HEK293 (cell line): ENCODE results near the gene SMIM24.
A peak's percentile ranks its signal among the peaks of the same experiment; 100 is the strongest.

Source experiments
- CTCF ChIA-PET: fragments of 350-600 bp; formaldehyde crosslinking; extraction: SDS; loops from one replicate; lab custom pipeline; 2021; ENCODE audit warnings: antibody characterized with exemption; lab: Yijun Ruan, JAX
- POLR2A ChIA-PET: fragments of 300-600 bp; formaldehyde crosslinking; extraction: SDS; loops from one replicate; lab custom pipeline; 2020; ENCODE audit warnings: antibody characterized with exemption, inconsistent platforms; lab: Yijun Ruan, JAX
- H3K27ac ChIP-seq: fragments of 200-500 bp; sonication (Bioruptor generic); 2 replicates; pipeline ENCODE4 v1.5.1; 2014; ENCODE audit warnings: low read depth, low read length, control low read depth, inconsistent platforms; ENCODE audit errors: extremely low read depth
- H3K36me3 ChIP-seq, 2 experiments: fragments of 200-500 bp in 1 of 2; sonication (Bioruptor generic) in 1 of 2; 1 replicate in 1 of 2; 2 replicates in 1 of 2; pipeline ENCODE4 v1.5.1; 2014 to 2017; ENCODE audit warnings: inconsistent platforms in 2 of 2, low read length in 2 of 2; ENCODE audit not compliant: control insufficient read depth in 2 of 2, insufficient read depth in 1 of 2
- H3K4me1 ChIP-seq: fragments of 200-500 bp; sonication (Bioruptor generic); 2 replicates; pipeline ENCODE4 v1.5.1; 2014; ENCODE audit warnings: mild to moderate bottlenecking, low read length, inconsistent platforms; ENCODE audit not compliant: control insufficient read depth, insufficient read depth
- H3K4me3 ChIP-seq: 2 replicates; pipeline ENCODE4 v1.5.1; 2011; ENCODE audit warnings: low read depth, mild to moderate bottlenecking, control low read depth, low read length, moderate library complexity
- H3K9me3 ChIP-seq: fragments of 200-500 bp; sonication (Bioruptor generic); 2 replicates; pipeline ENCODE4 v1.5.1; 2014; ENCODE audit warnings: low read depth, low read length, inconsistent platforms; ENCODE audit not compliant: control insufficient read depth, insufficient read depth
- EGR2 ChIP-seq: fragments of 450-650 bp; formaldehyde crosslinking; IDR thresholded peaks from 2 replicates; pipeline ENCODE4 v1.5.1; 2016; ENCODE audit warnings: low read depth, missing biosample characterization, missing genetic modification characterization
- GLI4 ChIP-seq: fragments of 450-650 bp; formaldehyde crosslinking; IDR thresholded peaks from 2 replicates; pipeline ENCODE4 v1.5.1; 2016; ENCODE audit warnings: missing biosample characterization, missing genetic modification characterization
- GLIS2 ChIP-seq: fragments of 450-650 bp; formaldehyde crosslinking; IDR thresholded peaks from 2 replicates; pipeline ENCODE4 v1.5.1; 2016; ENCODE audit warnings: missing biosample characterization, missing genetic modification characterization
- KLF10 ChIP-seq: fragments of 450-650 bp; IDR thresholded peaks from 2 replicates; pipeline ENCODE4 v1.5.1; 2018; ENCODE audit warnings: missing biosample characterization, mild to moderate bottlenecking, missing genetic modification characterization
- KLF8 ChIP-seq: fragments of 450-650 bp; formaldehyde crosslinking; IDR thresholded peaks from 2 replicates; pipeline ENCODE4 v1.5.1; 2016; ENCODE audit warnings: missing biosample characterization, missing genetic modification characterization
- SETDB1 ChIP-seq: IDR thresholded peaks from one replicate; pipeline ENCODE4 v1.6.1; 2017; ENCODE audit warnings: mild to moderate bottlenecking, low read length, moderate library complexity, mixed read lengths; ENCODE audit not compliant: insufficient read length
- SP7 ChIP-seq: fragments of 450-650 bp; formaldehyde crosslinking; IDR thresholded peaks from 2 replicates; pipeline ENCODE4 v1.5.1; 2016; ENCODE audit warnings: missing biosample characterization, missing genetic modification characterization
- YY2 ChIP-seq: fragments of 450-650 bp; formaldehyde crosslinking; IDR thresholded peaks from 2 replicates; pipeline ENCODE4 v1.5.1; 2016; ENCODE audit warnings: missing biosample characterization, missing genetic modification characterization
- ZBTB17 ChIP-seq: fragments of 450-650 bp; formaldehyde crosslinking; IDR thresholded peaks from 2 replicates; pipeline ENCODE4 v1.5.1; 2016; ENCODE audit warnings: missing biosample characterization, missing genetic modification characterization
- ZNF114 ChIP-seq: fragments of 450-650 bp; formaldehyde crosslinking; IDR thresholded peaks from 2 replicates; pipeline ENCODE4 v1.5.0; 2017; ENCODE audit warnings: missing biosample characterization, missing genetic modification characterization
- ZNF140 ChIP-seq: fragments of 450-650 bp; formaldehyde crosslinking; IDR thresholded peaks from 2 replicates; pipeline ENCODE4 v1.5.1; 2016; ENCODE audit warnings: missing biosample characterization, missing genetic modification characterization
- ZNF184 ChIP-seq: fragments of 450-650 bp; IDR thresholded peaks from 2 replicates; pipeline ENCODE4 v1.5.1; 2018; ENCODE audit warnings: missing biosample characterization, mild to moderate bottlenecking, missing genetic modification characterization
- ZNF211 ChIP-seq: fragments of 450-650 bp; formaldehyde crosslinking; IDR thresholded peaks from 2 replicates; pipeline ENCODE4 v1.5.1; 2016; ENCODE audit warnings: low read depth, missing biosample characterization, missing genetic modification characterization
- ZNF248 ChIP-seq: fragments of 450-650 bp; formaldehyde crosslinking; IDR thresholded peaks from 2 replicates; pipeline ENCODE4 v1.5.1; 2017; ENCODE audit warnings: missing biosample characterization, missing genetic modification characterization
- ZNF341 ChIP-seq: fragments of 450-650 bp; formaldehyde crosslinking; IDR thresholded peaks from 2 replicates; pipeline ENCODE4; 2016; ENCODE audit warnings: low read depth, missing biosample characterization, missing genetic modification characterization
- ZNF473 ChIP-seq: fragments of 450-650 bp; formaldehyde crosslinking; IDR thresholded peaks from 2 replicates; pipeline ENCODE4 v1.5.1; 2017; ENCODE audit warnings: missing biosample characterization, missing genetic modification characterization
- ZNF501 ChIP-seq: fragments of 450-650 bp; formaldehyde crosslinking; IDR thresholded peaks from 2 replicates; pipeline ENCODE4 v1.5.1; 2016; ENCODE audit warnings: missing biosample characterization, missing genetic modification characterization
- ZNF560 ChIP-seq: fragments of 450-650 bp; formaldehyde crosslinking; IDR thresholded peaks from 2 replicates; pipeline ENCODE4 v1.5.1; 2017; ENCODE audit warnings: missing biosample characterization, missing genetic modification characterization, borderline replicate concordance
- ZNF664 ChIP-seq: fragments of 450-650 bp; formaldehyde crosslinking; IDR thresholded peaks from 2 replicates; pipeline ENCODE4 v1.5.1; 2016; ENCODE audit warnings: missing biosample characterization, missing genetic modification characterization
- ZNF701 ChIP-seq: fragments of 450-650 bp; formaldehyde crosslinking; IDR thresholded peaks from 2 replicates; pipeline ENCODE4 v1.5.1; 2016; ENCODE audit warnings: missing biosample characterization, missing genetic modification characterization
- ZNF791 ChIP-seq: fragments of 450-650 bp; formaldehyde crosslinking; IDR thresholded peaks from 2 replicates; pipeline ENCODE4 v1.5.1; 2016; ENCODE audit warnings: missing biosample characterization, missing genetic modification characterization
- ZSCAN16 ChIP-seq: fragments of 450-650 bp; formaldehyde crosslinking; IDR thresholded peaks from 2 replicates; pipeline ENCODE4 v1.5.1; 2016; ENCODE audit warnings: missing biosample characterization, missing genetic modification characterization
- ZSCAN30 ChIP-seq: fragments of 450-650 bp; IDR thresholded peaks from 2 replicates; pipeline ENCODE4 v1.5.1; 2018; ENCODE audit warnings: missing biosample characterization, mild to moderate bottlenecking, missing genetic modification characterization, moderate library complexity
- ZXDB ChIP-seq: fragments of 450-650 bp; formaldehyde crosslinking; IDR thresholded peaks from 2 replicates; pipeline ENCODE4 v1.5.1; 2016; ENCODE audit warnings: missing biosample characterization, missing genetic modification characterization
- TF ChIP-seq, protein P1 (sequence below): fragments of 450-650 bp; IDR thresholded peaks from 2 replicates; pipeline ENCODE4 v1.5.1; 2018; ENCODE audit warnings: missing biosample characterization, missing genetic modification characterization
- TF ChIP-seq, protein P2 (sequence below): fragments of 450-650 bp; formaldehyde crosslinking; conservative IDR thresholded peaks from 2 replicates; pipeline ENCODE4 v1.5.1; 2016; ENCODE audit warnings: low read depth, missing biosample characterization, missing genetic modification characterization
- TF ChIP-seq, protein P3 (sequence below): fragments of 450-650 bp; formaldehyde crosslinking; IDR thresholded peaks from 2 replicates; pipeline ENCODE4 v1.5.1; 2016; ENCODE audit warnings: missing biosample characterization, missing genetic modification characterization, low read depth

Gene SMIM24

DNA sequence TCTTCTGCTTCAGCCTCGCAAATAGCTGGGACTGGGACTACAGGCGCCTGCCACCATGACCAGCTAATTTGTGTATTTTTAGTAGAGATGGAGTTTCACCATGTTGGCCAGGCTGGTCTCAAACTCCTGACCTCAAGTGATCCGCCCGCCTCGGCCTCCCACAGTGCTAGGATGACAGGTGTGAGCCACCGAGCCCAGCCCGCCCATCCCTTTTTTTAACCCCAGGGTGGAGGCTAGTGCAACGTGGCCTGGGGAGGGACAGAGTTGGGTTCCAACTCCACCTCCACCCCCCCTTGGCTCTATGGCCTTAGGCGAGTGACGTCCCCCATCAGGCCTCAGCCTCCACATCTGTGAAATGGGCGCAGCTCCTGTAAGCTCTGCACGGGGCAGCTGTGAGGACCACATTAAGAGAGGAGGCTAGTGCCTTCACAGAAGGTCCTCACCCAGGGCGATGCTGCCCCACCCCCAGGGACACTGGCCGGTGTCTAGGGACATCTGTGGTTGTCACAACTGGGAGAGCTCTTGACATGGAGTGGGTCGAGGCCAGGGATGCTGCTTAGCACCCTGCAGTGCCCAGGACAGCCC, 37.7 kb downstream of the SMIM24 start:
- CTCF ChIA-PET: interaction anchor here (0.7 to 0.9 kb wide), 2 partner anchors 13 kb away, joined by 4 to 6 read pairs; no protein-coding TSS in a partner anchor
- TF ChIP-seq ZNF501 (tag by site-specific recombination) (no peak), ZNF791 (no peak), ZNF560 (tag by site-specific recombination) (no peak), ZNF211 (tag by site-specific recombination) (no peak), GLIS2 (tag by site-specific recombination) (no peak), ZNF140 (no peak), SETDB1 (no peak), ZNF701 (tag by site-specific recombination) (no peak), GLI4 (tag by site-specific recombination) (no peak), YY2 (tag by site-specific recombination) (no peak), ZBTB17 (tag by site-specific recombination) (no peak), ZNF664 (tag by site-specific recombination) (no peak), ZNF248 (no peak), SP7 (no peak), ZNF184 (tag by site-specific recombination) (no peak), ZSCAN16 (tag by site-specific recombination) (no peak), KLF10 (no peak)
- TF ChIP-seq, protein P1, sequence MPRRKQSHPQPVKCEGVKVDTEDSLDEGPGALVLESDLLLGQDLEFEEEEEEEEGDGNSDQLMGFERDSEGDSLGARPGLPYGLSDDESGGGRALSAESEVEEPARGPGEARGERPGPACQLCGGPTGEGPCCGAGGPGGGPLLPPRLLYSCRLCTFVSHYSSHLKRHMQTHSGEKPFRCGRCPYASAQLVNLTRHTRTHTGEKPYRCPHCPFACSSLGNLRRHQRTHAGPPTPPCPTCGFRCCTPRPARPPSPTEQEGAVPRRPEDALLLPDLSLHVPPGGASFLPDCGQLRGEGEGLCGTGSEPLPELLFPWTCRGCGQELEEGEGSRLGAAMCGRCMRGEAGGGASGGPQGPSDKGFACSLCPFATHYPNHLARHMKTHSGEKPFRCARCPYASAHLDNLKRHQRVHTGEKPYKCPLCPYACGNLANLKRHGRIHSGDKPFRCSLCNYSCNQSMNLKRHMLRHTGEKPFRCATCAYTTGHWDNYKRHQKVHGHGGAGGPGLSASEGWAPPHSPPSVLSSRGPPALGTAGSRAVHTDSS (tag by site-specific recombination): no peak
- TF ChIP-seq, protein P2, sequence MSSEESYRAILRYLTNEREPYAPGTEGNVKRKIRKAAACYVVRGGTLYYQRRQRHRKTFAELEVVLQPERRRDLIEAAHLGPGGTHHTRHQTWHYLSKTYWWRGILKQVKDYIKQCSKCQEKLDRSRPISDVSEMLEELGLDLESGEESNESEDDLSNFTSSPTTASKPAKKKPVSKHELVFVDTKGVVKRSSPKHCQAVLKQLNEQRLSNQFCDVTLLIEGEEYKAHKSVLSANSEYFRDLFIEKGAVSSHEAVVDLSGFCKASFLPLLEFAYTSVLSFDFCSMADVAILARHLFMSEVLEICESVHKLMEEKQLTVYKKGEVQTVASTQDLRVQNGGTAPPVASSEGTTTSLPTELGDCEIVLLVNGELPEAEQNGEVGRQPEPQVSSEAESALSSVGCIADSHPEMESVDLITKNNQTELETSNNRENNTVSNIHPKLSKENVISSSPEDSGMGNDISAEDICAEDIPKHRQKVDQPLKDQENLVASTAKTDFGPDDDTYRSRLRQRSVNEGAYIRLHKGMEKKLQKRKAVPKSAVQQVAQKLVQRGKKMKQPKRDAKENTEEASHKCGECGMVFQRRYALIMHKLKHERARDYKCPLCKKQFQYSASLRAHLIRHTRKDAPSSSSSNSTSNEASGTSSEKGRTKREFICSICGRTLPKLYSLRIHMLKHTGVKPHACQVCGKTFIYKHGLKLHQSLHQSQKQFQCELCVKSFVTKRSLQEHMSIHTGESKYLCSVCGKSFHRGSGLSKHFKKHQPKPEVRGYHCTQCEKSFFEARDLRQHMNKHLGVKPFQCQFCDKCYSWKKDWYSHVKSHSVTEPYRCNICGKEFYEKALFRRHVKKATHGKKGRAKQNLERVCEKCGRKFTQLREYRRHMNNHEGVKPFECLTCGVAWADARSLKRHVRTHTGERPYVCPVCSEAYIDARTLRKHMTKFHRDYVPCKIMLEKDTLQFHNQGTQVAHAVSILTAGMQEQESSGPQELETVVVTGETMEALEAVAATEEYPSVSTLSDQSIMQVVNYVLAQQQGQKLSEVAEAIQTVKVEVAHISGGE: no peak

DNA sequence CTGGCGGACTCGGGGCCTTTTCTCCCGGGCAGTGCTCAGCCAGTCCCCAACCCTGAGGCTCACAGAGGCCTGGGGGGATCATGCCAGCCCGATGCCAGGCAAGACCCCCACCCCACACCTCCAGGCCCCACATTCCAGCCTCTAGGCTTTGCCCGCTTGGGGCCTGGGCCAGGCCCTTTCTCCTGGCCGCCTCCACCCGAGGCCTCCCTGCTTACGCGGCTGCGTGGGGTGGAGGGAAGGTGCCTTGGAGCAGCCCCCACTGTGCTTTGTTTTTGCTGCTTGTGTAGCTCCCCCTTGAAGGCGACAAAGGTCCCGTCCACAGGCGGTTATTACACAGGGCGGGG, 38.4 kb downstream of the SMIM24 start:
- no peaks in the 10 kb centered on the region for H3K4me1 ChIP-seq
- no peak overlapping the region for H3K4me3 ChIP-seq
- peaks cover 4 to 25% of the 10 kb centered on the region in 2 experiments; a peak in 2 of 3 replicates for H3K36me3 ChIP-seq
- TF ChIP-seq, protein P3, sequence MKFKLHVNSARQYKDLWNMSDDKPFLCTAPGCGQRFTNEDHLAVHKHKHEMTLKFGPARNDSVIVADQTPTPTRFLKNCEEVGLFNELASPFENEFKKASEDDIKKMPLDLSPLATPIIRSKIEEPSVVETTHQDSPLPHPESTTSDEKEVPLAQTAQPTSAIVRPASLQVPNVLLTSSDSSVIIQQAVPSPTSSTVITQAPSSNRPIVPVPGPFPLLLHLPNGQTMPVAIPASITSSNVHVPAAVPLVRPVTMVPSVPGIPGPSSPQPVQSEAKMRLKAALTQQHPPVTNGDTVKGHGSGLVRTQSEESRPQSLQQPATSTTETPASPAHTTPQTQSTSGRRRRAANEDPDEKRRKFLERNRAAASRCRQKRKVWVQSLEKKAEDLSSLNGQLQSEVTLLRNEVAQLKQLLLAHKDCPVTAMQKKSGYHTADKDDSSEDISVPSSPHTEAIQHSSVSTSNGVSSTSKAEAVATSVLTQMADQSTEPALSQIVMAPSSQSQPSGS: no peak
- peak; percentile 39 for TF ChIP-seq ZNF341
- no peak for TF ChIP-seq KLF8 (tag by site-specific recombination)
- no peak for TF ChIP-seq ZNF114 (tag by site-specific recombination)
- no peak for TF ChIP-seq ZSCAN30 (tag by site-specific recombination)
- no peak for TF ChIP-seq ZNF473 (tag by site-specific recombination)
- TF ChIP-seq ZXDB (tag by site-specific recombination): no peak
- 0 out of 2 replicates have a peak, but pooled peaks have one; percentile 13 for TF ChIP-seq EGR2 (tag by site-specific recombination)
- ChIA-PET CTCF (interaction anchor here (0.9 kb wide), 1 partner anchor 13 kb away, joined by 6 read pairs; no protein-coding TSS in a partner anchor), POLR2A (interaction anchor here (0.6 kb wide), 1 partner anchor 10 kb away, joined by 3 read pairs; no protein-coding TSS in a partner anchor)
- H3K27ac ChIP-seq: no peak overlapping the region
- no peaks in the 10 kb centered on the region for H3K9me3 ChIP-seq

More for the DNA sequence above, 37.7 kb downstream of the SMIM24 start:
- Histone ChIP-seq H3K4me3 (no peak overlapping the region), H3K4me1 (no peaks in the 10 kb centered on the region), H3K9me3 (no peaks in the 10 kb centered on the region), H3K36me3 (peaks cover 4 to 25% of the 10 kb centered on the region in 2 experiments; a peak in 2 of 3 replicates), H3K27ac (no peak overlapping the region)
- POLR2A ChIA-PET: interaction anchor here (0.7 kb wide), 1 partner anchor 58 kb away, joined by 3 read pairs; no protein-coding TSS in a partner anchor
